ENCODE results near the gene MSL1. TPM values are rescaled to one million over a fixed set of nuclear protein-coding genes. Genes with fewer than 3 reads are reported as not detected.

Gene MSL1
- total RNA-seq, 1 experiment from 2014 or later = 61.3 TPM

DNA sequence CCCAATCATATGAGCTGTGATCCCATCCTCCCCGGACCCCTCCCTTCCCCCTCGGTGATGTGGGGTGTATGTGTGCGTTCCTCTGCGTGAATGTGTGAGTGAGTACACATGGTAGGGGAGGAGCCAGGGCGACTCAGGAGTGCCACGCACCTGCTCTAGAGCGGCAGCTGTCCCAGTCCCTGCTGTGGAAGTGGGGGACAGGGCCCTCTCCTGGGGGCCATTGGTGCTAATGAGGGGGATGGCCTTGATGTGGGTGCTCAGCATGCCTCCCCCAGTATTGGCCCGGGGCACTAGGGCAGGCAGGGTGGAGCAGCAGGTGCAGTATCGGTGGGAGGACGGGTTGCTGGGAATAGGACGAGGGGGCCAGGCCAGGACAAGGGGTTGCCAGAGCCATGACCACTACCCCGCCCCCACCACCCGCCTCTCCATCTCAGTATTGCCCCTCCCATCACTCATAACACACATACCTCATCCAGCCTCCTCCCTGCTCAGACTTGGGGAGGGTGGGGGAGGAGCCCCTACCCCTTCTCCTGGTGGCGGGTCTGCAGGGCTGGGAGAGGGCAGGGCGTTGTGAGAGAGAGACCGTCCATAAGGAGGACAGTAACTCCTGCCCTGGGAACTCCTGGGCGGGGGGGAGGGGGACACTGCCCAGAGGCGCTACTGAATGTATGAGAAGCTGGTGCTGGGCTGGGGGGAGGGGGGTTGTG is 29.9 kb upstream of the MSL1 start:
- peak; percentile 31 for DNase-seq (ENCODE audit: low read depth)

DNA sequence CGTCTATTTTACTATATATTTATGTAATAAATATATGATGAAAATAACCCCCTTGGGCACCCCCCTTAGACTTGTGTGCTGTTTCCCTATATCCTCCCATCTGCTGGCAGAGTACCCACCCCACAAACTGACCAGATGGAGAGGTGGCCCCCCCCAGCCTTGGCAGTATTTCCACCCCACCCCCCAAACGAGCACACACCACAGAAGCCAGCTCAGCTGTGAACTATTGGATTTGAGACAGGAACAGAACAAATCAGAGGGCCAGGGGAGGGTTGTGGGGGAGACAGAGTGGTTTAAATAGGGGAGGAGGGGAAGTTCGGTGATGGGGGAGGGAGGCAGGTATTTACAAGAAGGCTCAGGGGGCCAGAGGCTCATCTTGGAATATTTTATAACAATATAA is 29.2 kb upstream of the MSL1 start:
- DNase-seq (ENCODE audit: low read depth) = no peak

DNA sequence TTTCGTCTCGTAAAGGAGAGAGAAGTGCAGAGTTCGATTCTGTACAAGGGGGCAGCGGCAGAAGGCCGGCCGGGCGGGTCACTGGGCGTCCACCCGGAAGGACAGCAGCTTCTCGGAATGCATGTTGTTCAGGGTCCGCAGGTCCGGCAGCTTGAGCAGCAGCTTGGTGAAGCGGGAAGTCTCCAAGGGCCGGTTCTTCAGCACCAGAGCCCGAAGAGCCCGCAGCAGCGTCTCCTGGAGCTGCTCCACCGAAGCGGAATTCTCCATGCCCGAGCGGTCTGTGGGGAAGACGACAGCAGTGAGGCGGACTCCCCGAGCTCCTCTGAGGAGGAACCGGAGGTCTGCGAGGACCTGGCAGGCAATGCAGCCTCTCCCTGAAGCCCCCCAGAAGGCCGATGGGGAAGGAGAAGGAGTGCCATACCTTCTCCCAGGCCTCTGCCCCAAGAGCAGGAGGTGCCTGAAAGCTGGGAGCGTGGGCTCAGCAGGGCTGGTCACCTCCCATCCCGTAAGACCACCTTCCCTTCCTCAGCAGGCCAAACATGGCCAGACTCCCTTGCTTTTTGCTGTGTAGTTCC is 28.7 kb upstream of the MSL1 start:
- no peak for DNase-seq (ENCODE audit: low read depth)

DNA sequence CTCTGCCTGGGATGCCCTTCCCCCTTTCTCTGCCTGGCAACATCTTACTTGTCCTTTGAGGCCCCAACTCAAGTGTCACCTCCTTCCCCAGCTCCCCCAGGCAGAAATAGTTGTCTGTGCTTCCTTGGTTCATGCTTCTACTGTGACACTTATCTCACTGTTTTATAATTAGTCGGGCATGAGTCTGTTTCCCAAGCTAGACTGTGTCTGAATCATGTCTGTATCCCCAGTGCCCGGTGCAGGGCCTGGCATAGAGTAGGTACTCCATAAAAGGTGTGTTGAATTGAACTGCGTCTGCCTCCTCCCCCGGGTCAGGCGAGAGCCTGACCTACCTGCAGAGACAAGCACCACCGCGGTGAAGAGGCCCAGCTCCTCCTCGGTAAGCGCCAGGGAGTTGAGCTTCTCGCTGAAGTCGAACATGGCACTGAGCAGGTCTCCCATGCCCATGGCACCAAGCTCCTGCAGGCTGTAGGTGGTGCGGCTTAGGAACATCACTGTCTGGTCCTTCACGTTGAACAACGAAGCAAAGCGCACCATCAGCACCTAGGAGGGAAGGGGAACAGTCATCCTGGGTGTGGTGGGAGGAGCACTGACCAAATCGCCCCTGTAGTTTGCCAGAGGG is 28.1 kb upstream of the MSL1 start:
- DNase-seq (ENCODE audit: low read depth) = no peak

DNA sequence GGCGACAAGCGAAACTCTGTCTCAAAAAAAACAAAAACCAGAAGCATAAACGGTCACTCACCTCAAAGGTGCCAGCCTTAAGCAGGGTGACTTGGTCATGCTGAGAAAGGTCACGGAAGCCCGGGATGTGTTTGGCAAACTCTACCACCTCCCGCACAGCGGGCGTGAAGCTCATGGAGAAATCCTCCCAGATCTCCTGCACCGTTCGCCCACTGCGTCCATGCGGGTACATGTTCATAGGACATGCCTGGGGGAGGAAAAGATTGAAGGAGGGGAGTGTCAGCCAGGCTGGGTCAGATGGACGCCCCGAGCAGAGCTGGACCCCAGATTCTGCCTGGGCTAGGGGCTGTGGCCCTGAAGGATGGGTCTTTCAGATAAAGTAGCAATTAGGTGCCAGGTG is 26.9 kb upstream of the MSL1 start:
- no peak for DNase-seq (ENCODE audit: low read depth)

DNA sequence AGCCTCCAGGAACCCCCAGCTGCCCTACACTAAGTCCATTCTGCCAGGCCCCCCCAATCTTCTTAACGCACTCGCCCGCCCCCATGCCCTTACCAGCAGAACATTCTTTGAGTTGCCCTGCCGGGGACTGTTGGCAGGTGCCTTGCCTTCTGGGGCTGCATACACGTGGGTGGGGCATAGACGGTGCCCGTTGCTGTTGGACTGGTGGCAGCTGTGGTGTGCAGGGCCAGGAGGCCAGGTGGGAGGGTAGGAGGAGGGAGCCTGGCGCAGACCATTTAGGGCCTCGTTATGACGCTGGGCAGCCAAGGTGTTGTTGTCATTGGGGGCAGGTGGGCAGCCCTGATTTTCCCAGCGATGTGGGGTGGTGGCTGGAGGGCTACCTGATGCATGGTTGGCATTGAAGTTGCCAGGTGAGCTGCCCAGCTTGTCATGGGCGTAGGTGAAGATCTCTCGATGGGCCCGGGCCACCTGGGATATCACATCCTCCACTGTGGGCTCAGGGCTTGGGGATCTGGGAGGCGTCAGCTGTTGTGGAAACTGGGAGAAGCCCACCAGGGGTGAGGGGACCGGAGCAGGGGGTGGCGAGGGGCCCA is 26.3 kb upstream of the MSL1 start:
- no peak for DNase-seq (ENCODE audit: low read depth)

DNA sequence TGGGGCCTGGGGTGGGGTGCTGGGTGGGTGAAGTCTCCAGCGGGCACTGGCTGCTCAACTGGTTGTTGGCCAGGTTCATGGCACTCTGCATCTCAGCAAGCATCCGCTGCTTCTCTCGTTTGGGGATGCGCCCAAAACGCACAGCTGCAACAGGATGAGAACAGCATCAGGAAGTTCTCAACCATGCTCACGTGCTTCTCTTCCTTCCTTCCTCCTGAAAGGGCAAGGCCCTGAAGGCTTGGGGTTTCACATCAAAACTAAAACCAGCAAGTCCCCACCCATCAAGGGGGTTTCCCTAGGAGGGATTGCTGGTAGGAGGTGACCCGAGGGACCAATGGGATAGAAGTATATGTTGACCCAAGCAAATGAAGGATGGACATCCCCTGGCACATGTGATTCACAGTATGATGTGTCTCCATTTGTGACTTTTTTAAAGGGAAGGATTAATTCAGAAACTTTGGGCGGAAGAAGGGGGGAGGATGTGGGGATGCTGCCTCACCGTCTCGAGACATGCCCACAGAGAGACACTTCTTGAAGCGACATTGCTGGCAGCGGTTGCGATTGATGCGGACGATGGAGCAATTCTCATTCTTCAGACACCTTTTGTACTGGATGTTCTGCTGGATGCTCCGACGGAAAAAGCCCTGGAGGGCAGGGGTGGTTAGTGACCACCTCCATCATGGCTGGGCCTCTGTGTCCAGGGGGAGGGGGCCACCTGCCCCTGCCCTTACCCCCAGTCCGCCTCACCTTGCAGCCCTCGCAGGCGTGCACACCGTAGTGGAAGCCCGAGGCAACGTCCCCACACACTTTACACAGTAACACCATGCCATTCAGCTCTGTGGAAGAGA is 25.6 kb upstream of the MSL1 start:
- no peak for DNase-seq (ENCODE audit: low read depth)

DNA sequence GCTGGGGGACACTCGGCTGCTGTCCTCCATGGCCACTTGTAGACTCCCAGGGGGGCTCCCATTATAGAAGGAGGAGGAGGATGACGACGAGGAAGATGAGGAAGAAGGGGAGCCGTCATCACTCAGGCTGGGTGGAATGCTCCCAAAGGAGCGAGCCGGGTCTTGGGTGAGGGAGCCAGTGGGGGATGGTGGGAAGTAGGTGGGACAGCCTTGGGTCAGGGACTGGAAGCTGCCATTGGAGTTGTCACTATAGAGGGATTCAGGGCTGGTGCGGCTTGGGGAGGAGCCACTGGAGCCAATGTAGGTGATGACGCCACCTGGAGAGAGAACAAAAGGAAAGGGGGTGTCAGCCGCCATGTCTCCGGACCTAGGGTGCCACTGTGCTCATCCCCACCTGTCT is 24.7 kb upstream of the MSL1 start:
- DNase-seq (ENCODE audit: low read depth) = no peak

DNA sequence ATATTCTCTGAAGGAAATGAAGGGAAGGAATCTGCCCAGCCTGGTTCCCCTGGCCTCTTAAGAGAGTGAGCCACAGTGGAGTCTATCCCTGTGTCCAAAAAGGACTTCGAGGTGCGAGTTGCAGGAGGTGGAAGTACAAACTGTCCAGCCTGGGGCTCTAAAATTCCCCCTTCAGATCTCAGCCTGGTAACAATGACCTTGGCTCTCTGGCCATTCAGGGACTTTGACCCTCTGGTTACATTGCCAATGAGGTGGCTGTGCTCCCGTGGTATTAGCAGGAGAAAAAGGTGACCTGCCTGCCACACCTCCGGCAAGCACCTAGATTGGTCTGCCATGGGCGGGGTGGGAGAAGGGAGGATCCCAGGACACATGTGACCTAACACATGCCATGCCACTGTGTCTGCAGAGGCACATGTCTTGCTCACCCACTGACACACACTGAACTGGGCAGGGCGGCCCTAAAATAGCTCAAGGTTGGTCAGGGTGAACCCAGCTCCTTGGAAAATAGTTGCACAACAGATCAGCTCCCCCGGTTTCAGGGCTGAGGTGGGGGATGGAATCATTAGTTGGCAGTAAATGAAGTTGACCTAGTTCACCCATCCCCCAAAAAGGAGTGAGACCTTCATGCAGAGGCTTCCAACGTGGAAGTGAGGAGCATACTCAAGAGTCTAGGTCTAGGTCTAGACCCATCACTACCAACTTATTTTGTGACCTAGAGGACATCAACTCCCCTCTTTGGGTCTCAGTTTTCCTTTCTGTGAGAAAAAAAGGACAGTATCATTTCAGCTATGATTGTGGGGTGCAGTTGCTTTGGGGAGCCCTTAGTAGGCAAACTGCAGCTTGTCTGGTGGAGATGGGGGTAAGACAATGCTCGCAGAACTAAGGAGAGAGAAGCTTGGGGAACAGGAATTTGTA is 23.6 kb upstream of the MSL1 start:
- peak; percentile 38 for DNase-seq (ENCODE audit: low read depth)

DNA sequence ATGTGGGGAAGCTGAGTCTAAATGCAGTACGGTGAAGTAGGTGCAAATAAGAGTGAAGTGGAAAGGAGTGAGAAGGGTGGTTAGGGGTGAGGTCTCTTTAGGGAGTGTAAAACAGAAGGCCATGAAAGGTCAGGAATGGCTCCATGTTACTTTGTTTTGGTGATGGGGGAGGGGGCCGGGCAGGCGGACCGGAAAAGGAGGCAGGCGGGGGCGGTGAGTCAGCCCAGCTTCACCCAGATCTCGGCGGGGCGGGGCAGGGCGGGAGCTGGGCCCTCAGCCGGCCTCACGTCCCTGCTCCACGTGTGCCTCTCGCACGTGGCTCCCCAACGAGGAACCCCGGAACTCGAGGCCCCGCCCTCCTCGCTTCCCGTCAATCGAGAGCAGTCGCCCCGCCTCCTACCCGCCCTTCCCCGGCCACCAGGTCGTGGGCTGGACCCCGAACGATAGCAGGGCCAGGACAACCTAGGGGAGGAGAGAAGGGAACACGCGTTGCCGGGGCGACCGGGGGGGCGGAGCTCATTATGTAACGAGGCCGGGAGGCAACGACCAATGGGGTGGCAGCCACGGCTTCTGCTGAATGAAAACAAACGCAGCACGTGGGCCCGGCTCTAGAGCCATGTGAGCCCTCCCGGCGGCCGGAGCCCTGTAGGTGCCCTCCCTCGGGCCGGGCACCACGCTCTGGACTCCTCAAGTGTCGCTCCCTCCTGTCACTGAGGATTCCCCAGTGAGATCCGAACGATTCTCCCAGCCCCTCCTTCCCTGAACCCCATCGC is 22.7 kb upstream of the MSL1 start:
- peak; percentile 99 for DNase-seq (ENCODE audit: low read depth)

DNA sequence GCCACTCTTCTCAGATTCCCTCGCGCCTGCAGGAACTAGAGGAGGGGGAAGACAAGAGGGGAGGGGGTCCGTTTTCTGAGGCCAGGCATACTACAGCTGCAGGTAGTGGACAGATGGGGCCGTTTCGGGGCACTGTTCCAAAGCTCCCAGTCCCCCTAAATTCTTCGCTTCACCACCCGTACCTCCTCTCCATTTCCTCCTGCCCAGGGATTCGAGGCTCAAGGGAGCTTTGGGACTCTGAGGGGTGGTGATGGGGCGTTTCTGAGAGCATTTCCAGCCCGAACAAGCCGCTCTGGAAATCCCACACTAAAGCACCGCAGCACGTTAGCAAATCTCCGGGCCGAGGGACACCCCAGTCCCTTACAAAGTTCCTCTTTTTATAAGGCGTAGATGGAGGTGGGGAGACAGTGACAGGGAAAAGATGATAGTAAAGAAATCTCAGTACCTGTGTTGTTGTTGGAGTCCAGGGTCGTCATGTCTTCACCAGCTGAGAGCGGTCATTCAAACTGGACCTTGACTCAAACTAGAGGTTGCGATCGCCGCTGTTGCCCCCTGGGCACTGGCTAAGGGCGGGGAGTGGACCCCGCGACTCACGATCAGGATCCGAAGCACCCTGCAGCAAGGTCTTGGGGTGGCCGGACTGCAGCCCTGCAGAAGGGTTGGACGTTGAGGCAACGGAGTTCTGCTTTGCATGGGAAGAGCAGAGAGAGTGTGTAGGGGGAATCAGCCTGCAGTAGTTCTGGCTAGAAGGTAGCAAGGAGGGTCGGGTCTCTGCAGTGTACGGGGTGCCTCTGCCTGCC is 22.0 kb upstream of the MSL1 start:
- DNase-seq (ENCODE audit: low read depth) = peak; percentile 33

DNA sequence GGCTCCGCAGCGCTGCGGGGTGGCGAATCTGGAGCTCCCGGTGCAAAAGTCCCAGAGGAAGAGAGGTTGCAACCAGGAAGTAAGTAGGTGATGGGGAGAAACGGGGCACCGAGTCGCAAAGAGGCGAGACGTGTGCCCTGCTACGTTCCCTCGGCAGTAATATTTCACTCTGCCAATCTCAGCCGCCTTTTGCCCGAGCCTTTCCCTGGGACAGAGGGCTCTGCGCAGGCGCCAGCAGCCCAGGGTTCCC is 21.4 kb upstream of the MSL1 start, which contains the start of gene NR1D1:
NR1D1 (minus strand) TSS at position 171 of the 250 bp plus-strand sequence. CDS start 495 bp downstream, outside the sequence.
- DNase-seq (ENCODE audit: low read depth) = no peak

DNA sequence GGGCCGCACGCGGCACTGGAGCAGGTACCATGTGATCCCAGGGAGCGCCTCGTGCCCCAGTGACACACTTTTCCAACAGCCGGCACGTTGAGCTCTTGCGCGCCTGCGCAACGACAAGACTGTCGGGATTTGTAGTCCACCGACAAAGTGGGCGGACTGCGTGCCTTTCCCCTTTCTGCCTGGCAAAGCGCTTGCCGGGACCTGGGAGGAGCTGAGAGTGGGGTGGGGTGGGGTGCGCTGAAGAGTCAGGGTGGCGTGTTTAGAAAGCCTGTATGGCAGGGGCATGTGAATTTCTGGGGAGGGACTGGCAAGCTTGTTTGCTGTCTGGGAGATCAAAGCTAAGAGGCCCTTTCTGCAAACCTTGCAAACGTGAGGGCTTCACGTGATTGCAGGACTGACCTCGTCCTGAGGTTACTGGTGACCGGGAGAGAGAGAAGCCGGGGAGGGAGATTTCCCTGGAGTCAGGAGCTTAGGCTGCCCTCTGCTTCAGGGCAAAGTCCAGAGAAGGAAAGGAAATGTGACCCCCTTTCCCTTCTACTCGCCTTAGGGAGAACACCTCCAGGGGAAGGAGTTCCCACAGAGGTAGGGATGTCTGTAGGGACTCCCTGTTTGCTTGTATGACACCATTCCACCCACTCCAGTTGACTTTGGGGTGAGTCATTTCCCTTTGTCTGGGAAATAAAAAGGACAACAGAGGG is 21.0 kb upstream of the MSL1 start:
- peak; percentile 98 for DNase-seq (ENCODE audit: low read depth)

DNA sequence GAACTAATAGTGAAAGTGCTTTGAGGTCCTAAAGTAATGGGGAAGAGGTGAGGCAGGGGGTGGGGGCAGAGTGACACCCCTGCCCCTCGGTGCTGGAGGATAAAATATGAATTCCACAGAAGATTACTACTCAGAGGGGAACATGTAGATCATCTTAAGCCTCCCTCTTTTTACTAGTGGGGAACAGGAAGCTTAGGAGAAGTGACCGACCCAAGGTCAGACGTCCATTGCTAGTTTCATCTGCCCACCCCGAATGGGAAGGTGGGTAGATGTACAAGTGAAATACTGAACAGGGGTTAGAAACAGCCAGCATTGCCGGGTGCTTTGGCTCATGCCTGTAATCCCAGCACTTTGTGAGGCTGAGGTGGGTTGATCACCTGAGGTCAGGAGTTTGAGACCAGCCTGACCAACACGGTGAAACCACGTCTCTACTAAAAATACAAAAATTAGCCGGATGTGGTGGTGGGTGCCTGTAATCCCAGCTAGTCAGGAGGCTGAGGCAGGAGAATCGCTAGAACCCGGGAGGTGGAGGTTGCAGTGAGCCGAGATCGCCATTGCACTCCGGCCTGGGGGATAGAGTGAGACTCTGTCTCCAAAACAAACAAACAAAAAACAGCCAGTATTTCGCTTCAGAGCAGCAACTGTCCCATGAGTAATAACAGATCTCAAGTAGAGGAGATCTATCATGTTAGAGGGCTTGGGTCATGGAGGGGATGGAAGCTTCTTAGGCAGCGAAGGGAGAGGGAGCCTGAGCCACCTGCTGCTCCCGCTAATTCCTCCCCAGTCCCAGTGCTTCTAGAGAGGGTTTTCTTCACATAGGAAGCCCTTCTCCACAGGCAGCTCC is 20.2 kb upstream of the MSL1 start:
- no peak for DNase-seq (ENCODE audit: low read depth)

DNA sequence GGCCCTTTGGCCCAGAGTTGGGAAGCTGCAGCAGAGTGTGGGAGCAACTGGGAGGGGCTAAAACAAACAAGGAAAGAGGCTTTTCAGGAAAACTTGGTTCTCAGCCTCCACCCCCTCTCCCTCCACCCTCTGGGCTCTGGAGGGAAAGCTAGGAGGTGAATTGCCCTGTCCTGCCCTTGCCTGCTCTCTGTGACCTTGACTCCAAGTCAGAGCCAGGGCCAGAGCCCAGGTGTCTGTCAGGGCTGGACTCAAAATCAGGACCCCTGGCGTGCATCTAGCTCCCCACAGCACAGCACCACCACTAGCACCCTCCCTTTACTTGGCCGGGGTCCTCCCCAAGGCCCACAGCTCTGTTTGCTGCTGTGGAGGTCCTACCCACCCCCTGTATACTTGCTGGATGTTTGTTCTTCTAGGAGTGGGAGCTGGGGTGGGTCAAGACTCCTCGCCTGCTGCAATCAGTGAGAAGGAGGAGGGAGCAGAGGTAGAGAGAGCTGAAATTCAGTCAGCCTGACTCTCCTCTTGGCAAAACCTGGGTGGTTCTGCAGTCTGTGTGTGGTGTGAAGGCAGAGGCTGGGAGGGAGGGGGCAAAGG is 18.6 kb upstream of the MSL1 start:
- DNase-seq (ENCODE audit: low read depth) = no peak

DNA sequence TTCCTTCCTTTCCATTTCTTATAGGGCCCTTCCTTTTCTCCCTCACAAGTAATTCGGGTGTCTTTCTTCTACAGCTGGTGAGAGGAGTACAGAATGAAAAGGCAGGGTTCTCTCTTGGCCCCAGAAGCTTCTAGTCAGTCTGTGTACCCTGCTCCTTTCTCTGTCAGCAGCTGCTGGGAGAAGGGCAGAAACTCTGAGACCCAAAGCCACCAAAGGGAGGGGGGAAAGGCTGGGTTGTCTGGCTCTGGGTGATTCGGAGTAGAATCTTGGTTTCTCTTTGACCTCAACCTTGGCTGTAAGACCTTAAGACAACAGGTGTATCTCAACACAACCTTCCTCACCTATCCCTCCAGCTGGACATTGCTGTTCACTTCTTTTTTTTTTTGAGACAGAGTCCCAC is 18.1 kb upstream of the MSL1 start:
- no peak for DNase-seq (ENCODE audit: low read depth)
